GM19372 (cell line): ENCODE results near the gene WDR59.
"Not testable (repeated sequence)": the region's sequence is repeated elsewhere in the genome, so short reads cannot be mapped to it uniquely, and the experiment has no call there.

Source experiments
- ATAC-seq: cut with Tn5 transposase; IDR thresholded peaks from one replicate; pipeline ENCODE4 v1.9.1; 2021; ENCODE audit warnings: mild to moderate bottlenecking, low read depth, moderate library complexity; ENCODE audit not compliant: unreplicated experiment

WDR59 gene

DNA sequence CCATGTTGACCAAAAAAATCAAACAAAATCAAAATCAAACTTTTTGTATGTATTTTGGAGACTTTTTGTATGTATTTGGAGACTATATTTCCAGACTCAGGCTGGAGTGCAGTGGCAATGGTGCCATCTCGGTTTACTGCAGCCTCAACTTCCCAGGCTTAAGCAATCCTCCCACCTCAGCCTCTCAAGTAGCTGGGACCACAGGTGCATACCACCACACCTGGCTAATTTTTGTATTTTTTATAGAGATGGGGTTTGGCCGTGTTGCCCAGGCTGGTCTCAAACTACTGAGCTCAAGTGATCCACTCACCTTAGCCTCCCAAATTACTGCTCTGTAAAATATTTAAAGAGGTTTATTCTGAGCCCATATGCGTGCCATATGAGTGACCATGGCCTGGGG lies 4.9 kb upstream of the WDR59 start:
- ATAC-seq = not testable (repeated sequence)

DNA sequence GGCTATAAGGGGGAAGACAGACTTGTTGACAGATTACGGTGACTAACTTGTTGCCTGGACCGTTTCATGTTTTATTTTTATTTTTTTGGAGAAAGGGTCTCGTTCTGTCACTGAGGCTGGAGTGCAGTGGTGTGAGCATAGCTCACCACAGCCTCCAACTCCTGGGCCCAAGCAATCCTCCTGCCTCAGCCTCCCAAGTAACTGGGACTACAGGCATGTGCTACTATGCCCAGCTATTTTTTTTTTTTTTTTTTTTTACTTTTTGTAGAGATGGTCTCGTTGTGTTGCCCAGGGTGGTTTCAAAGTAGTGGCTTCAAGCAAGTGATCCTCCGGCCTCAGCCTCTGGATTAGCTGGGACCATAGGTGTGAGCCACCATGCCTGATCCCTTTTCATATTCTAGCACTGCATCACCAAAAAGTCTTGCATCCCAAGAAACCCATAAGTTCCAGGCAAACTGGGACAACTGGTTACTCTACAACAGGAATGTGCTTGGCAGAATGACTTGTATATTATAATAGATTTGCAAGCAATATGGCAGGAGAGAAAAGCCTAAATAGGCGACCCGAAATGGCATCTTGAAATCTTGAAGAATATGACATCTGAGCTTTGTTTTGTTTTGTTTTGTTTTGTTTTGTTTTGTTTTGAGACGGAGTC lies 2.2 kb upstream of the WDR59 start:
- no peak for ATAC-seq

DNA sequence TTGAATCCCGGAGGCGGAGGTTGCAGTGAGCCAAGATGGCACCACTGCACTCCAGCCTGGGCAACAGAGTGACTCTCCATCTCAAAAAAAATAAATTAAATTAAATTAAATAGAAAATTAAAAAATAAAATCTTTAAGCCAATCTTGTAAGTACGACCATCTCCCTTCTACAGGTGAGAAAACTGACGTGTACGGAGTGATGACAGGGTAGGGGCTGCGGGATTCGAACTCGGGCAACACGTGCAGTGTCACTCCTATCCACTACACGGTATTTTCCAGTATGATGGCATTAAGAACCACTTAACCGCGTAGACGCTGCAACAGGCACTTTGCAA lies 762 bp downstream of the WDR59 start:
- ATAC-seq = no peak

GRCh38 chr16:74982256-74982655 lies 2.7 kb downstream of the WDR59 start:
- ATAC-seq = no peak

DNA sequence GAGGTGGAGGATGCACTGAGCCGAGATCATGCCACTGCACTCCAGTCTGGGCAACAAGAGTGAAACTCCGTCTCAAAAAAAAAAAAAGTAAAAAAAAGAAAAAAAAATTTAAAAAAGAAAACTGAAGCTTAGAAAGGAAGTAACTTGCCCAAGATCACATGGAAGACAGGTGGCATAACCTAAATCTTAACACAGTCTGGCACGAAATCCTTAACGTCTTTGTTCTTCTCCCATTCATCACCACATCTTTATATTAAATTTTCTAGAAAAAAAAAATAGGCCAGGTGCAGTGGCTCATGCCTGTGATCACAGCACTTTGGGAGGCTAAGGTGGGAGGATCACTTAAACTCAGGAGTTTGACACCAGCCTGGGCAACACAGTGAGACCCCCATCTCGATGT lies 9.3 kb downstream of the WDR59 start:
- ATAC-seq = no peak

GRCh38 chr16:74973304-74973703 lies 11.6 kb downstream of the WDR59 start:
- ATAC-seq = no peak

DNA sequence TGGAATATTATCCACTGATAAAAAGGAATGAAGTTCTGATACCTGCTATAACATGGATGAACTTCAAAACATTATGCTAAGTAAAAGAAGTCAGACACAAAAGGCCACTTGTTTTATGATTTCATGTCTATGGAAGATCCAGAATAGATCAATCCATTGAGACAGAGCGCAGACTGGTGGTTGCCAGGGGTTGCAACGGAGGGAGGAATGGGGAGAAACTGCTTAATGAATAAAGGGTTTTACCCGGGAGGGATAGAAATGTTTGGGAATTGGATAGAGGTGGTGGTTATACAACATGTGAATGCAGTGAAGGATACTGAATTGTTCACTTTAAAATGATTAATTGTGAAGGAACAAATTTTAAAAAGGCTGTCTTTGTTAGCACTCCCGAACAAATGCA lies 30.2 kb downstream of the WDR59 start:
- no peak for ATAC-seq

- ATAC-seq = no peak
Measured at GRCh38 chr16:74951681-74952080, 33.2 kb downstream of the WDR59 start.

DNA sequence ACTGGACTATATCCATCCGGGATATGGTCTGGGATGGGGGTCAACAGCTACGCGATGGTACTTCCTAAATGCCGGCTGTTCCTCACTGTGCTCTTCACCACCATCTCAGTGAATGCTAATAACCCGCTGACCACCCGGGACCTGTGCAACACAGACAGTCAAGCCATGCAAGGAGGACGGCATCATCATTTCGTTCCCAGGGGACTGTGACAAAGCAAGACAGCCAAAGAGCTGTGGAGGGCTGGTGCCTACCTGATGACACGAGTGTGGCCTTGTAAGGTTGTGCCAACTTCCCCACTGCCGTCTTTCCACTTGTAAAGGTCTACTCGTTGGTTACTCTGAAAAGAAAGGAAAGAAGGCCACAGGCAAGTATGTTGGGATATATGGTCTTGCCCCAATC lies 33.7 kb downstream of the WDR59 start:
- ATAC-seq = no peak

GRCh38 chr16:74950511-74950910 lies 34.4 kb downstream of the WDR59 start:
- no peak for ATAC-seq

- no peak for ATAC-seq
Measured at GRCh38 chr16:74949309-74949708, 35.6 kb downstream of the WDR59 start.

DNA sequence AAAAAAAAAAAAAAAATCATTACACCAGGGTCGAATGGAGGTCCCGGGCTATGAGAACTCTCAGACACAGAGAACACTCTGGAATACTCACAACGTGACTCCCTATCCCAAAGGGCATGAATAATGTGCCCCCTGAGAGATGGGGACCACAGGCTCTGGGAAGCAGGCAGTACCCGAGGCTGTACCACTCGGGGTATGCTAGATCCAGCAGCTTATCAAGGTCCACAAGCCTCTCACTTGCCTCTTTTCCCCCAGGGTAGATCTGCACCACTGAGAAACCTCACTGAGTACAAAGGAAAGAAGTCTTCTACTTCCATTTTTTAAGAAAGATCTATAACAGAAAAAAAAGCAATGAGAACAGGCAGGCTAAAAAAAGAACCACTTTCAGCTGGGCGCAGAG lies 40.5 kb downstream of the WDR59 start:
- no peak for ATAC-seq

DNA sequence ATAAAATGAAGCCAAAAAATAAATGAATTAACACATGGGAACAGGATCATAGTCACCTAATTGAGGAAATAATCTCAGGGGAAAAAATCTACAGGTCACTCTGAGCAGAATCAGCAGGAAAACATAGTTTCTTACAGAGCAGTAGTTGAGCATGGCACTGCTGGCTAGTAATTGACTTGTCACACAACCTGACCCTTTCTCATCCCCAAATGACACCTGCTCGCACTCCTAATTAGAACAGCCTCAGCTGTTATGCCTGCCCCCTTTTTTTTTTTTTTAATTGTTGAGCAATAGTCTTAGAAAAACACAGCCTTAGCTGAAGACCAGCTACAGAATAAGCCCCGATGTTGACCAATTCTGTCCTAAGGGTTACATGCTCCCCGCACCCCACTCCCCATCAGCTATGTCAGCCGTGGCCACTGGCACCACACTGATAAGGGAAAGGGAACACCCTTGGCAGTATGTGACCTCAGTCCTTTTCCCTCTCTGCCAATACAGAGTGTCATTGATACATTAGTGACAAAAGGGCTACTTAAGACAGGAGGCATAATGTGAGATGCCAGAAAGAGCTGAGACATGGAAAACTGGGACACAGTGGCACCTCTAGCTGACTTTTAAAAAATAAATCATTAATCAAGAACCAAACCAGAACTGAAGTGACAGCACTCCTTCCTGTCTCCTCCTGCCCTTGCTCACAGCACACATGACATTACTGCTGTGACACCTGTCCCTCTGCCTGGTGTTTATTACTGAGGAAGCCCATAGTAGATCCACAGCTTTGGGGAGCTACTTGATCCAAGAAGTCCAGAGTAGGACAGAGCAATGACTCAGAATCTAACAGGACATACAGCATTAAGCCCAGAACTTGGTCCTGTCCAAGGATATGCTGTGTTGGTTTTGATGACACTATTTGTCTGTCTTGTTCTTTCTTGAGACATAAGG lies 41.7 kb downstream of the WDR59 start:
- ATAC-seq = no peak

GRCh38 chr16:74942566-74942965 lies 42.4 kb downstream of the WDR59 start:
- ATAC-seq = no peak

DNA sequence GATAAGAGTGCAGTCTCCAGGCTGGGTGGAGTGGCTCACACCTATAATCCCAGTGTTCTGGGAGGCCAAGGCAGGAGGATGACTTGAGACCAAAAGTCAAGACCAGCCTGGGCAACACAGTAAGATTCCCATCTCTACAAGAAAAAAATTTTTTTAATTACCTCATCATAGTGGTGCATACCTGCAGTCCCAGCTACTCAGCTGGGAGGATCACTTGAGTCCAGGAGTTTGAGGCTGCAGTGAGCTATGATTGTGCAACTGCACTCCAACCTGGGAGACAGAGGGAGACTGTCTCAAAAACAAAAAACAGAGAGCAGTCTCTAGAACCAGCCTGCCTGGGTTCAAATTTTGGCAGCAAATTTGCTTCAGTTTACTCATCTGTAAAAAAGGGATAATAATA lies 45.2 kb downstream of the WDR59 start:
- no peak for ATAC-seq

GRCh38 chr16:74936902-74937560 lies 47.9 kb downstream of the WDR59 start:
- peak; percentile 83 for ATAC-seq

- ATAC-seq = no peak
Measured at GRCh38 chr16:74931445-74931844, 53.5 kb downstream of the WDR59 start.

DNA sequence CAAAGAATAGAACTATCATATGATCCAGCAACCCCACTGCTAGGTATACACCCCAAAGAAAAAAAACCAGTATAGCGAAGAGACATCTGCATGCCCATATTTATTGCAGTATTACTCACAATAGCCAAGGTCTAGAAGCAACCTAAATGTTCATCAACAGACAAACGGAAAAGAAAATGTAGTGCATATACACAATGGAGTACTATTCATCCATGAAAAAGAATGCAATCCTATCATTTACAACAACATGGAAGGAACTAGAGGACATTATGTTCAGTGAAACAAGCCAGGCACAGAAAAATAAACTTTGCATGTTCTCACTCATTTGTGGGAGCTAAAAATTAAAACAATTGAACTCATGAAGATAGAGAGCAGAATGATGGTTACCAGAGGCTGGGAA lies 55.3 kb downstream of the WDR59 start:
- no peak for ATAC-seq

- ATAC-seq = no peak
Measured at GRCh38 chr16:74926805-74927204, 58.1 kb downstream of the WDR59 start.

DNA sequence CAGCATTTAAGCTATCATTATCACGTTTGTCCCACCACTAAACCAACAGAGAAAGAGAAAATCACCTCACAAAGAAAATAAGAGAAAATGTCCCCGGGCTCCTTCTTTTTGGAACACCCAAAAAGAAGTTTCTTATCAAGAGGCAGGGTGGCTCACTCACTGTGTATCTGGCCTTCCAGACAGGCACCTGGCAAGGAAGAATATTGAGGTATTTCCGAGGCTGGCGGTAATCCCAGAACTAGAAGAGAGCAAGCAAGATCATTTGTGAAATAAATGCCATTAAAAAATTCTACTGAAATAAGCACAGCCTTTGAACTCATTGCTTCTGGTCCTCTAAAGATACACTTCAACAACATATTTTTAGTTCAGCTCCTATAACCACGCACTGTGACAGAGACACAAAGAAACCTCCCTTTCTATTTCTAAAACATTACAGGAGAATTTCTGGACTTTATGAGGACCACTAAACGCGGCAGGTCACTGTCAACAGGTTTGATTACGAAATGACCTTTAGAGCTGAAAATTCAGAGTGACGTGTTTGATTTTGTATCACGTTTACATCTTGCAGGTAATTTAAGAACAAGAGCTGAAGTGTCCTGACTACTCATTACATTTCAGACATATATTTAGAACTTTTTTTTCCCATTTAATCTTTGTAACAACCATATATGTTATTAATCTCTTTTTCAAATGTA lies 61.0 kb downstream of the WDR59 start:
- ATAC-seq = no peak
